ENCODE results near the gene HOXA13. TPM values are rescaled to one million over a fixed set of nuclear protein-coding genes. Genes with fewer than 3 reads are reported as not detected.

The HOXA13 gene
- total RNA-seq, 1 experiment from 2014 or later = not detected

GRCh38 chr7:27198871-27199801, 755 bp downstream of the HOXA13 start:
- peaks cover 95% of the 10 kb centered on the region for H3K27me3 Mint-ChIP-seq (ENCODE audit: low read depth)
- no peaks in the 10 kb centered on the region for H3K79me2 ChIP-seq (ENCODE audit: insufficient read depth, low read length)
- no peak overlapping the region for H4K91ac ChIP-seq (ENCODE audit: insufficient read length, low read depth, low read length)
- no peak overlapping the region for H2BK120ac ChIP-seq (ENCODE audit: low read depth, low read length, poor library complexity, severe bottlenecking)
- H3K27ac Mint-ChIP-seq = no peak overlapping the region
- H3K27me3 ChIP-seq (ENCODE audit: insufficient read depth, low read length) = peaks cover 85% of the 10 kb centered on the region
- H3K9me3 Mint-ChIP-seq = peaks cover 7 to 14% of the 10 kb centered on the region in 2 experiments; a peak in 4 of 5 replicates
- H2BK20ac ChIP-seq (ENCODE audit: low read depth, low read length, poor library complexity, severe bottlenecking) = no peak overlapping the region
- H3K9ac ChIP-seq (ENCODE audit: extremely low read depth, insufficient read length, low read length) = no peak overlapping the region
- no peak overlapping the region for H3T11ph ChIP-seq (ENCODE audit: low read length)
- no peak for TF ChIP-seq CTCF (conservative IDR thresholded peaks at IDR 0.05)
- peaks cover 2 to 16% of the 10 kb centered on the region in 2 experiments; a peak in 3 of 4 replicates for H3K4me1 Mint-ChIP-seq
- H3K36me3 Mint-ChIP-seq (ENCODE audit: insufficient read depth in 1 of 3, low read depth in 3 of 3) = peaks cover 0 to 2% (median 0%) of the 10 kb centered on the region in 3 experiments; a peak in 2 of 7 replicates
- no peak overlapping the region for H3K18ac ChIP-seq (ENCODE audit: insufficient read length, low read depth, low read length)
- no peak overlapping the region for H2BK5ac ChIP-seq (ENCODE audit: insufficient read length, low read length)
- H3K4me1 ChIP-seq (ENCODE audit: insufficient read depth, low read length) = no peaks in the 10 kb centered on the region
- no peaks in the 10 kb centered on the region for H3K9me3 ChIP-seq (ENCODE audit: control insufficient read depth, low read depth, low read length)
- H3K4me2 ChIP-seq (ENCODE audit: insufficient read depth, insufficient read length, low read length) = no peak overlapping the region
- H3K4me3 Mint-ChIP-seq = peak overlapping the region in 1 of 2 experiments; percentile 45; a peak in 1 of 5 replicates
- no CpG with 5 or more reads among the region's 93 CpGs for whole genome bisulfite sequencing (ENCODE audit: extremely low coverage, insufficient read length, low lambda C conversion rate)
- H2AK5ac ChIP-seq (ENCODE audit: insufficient read length, low read length) = no peak overlapping the region
- no peak overlapping the region for H3K23ac ChIP-seq (ENCODE audit: insufficient read length, low read depth, low read length)
- no peak overlapping the region for H3K56ac ChIP-seq (ENCODE audit: insufficient read length, low read depth, low read length)
- H2BK12ac ChIP-seq (ENCODE audit: insufficient read length, low read depth, low read length) = no peak overlapping the region
- H2BK15ac ChIP-seq (ENCODE audit: low read depth, low read length) = no peak overlapping the region
- no peak overlapping the region for H3K27ac ChIP-seq (ENCODE audit: insufficient read length, low read depth, low read length)
- no peak overlapping the region for H3K14ac ChIP-seq (ENCODE audit: insufficient read depth, low read length)
- H3K79me1 ChIP-seq (ENCODE audit: insufficient read depth, low read depth, low read length, poor library complexity, severe bottlenecking) = no peaks in the 10 kb centered on the region
- no peak overlapping the region for H4K8ac ChIP-seq (replicated peaks; ENCODE audit: insufficient read length, low read depth, low read length)
- no peaks in the 10 kb centered on the region for H4K20me1 ChIP-seq (ENCODE audit: control insufficient read depth, insufficient read depth, insufficient read length)
- H3K4ac ChIP-seq (ENCODE audit: low read depth, low read length) = no peak overlapping the region
- H4K5ac ChIP-seq (ENCODE audit: insufficient read length, low read depth, low read length) = no peak overlapping the region
- DNase-seq = peak; percentile 55
- H2AFZ ChIP-seq (ENCODE audit: low read length) = no peak overlapping the region
- H3K23me2 ChIP-seq (ENCODE audit: insufficient read length, low read depth, low read length, poor library complexity, severe bottlenecking) = no peaks in the 10 kb centered on the region

Measured in H9 (cell line).